Gastrocnemius medialis (tissue), 4 donors: ENCODE results near the gene KDM3B.

Experiments
- POLR2A ChIP-seq, 2 donors: fragments of 450-650 bp; IDR thresholded peaks; one replicate each; pipeline ENCODE4 v1.6.1; 2017; ENCODE audit warnings: antibody characterized with exemption in 2 of 2, mild to moderate bottlenecking in 2 of 2, moderate library complexity in 2 of 2
- TF ChIP-seq, protein P1 (sequence below), 5 experiments: fragments of 450-650 bp in 3 of 5; fragments of 200-600 bp in 2 of 5; sonication (generic) in 2 of 5; IDR thresholded peaks in 4 of 5; conservative IDR thresholded peaks in 1 of 5; 1 replicate in 4 of 5; 2 replicates in 1 of 5; pipeline ENCODE4 v1.5.1; 2016 to 2019; ENCODE audit warnings: antibody characterized with exemption in 5 of 5, mild to moderate bottlenecking in 3 of 5, moderate library complexity in 3 of 5

- TF ChIP-seq, protein P1, sequence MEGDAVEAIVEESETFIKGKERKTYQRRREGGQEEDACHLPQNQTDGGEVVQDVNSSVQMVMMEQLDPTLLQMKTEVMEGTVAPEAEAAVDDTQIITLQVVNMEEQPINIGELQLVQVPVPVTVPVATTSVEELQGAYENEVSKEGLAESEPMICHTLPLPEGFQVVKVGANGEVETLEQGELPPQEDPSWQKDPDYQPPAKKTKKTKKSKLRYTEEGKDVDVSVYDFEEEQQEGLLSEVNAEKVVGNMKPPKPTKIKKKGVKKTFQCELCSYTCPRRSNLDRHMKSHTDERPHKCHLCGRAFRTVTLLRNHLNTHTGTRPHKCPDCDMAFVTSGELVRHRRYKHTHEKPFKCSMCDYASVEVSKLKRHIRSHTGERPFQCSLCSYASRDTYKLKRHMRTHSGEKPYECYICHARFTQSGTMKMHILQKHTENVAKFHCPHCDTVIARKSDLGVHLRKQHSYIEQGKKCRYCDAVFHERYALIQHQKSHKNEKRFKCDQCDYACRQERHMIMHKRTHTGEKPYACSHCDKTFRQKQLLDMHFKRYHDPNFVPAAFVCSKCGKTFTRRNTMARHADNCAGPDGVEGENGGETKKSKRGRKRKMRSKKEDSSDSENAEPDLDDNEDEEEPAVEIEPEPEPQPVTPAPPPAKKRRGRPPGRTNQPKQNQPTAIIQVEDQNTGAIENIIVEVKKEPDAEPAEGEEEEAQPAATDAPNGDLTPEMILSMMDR (IDR thresholded peaks at IDR 0.05 in 4 of 5, conservative IDR thresholded peaks at IDR 0.05 in 1 of 5), result no peak
- TF ChIP-seq POLR2A (IDR thresholded peaks at IDR 0.05), result no peak
Observed at GRCh38 chr5:138371454-138371853, 19.0 kb downstream of the KDM3B start.
